ENCODE data around the gene SLC22A4. TPM values are rescaled to one million over a fixed set of nuclear protein-coding genes. Genes with fewer than 3 reads are reported as not detected.

SLC22A4 gene
- 4.3 TPM for total RNA-seq

GRCh38 chr5:132293992-132294727 lies at the start of gene SLC22A4:
SLC22A4 (plus strand) TSS chr5:132294394; CDS start chr5:132294617, 223 bp downstream.

GRCh38 chr5:132257131-132258101 lies 36.8 kb upstream of the SLC22A4 start, which contains the start of gene PDLIM4:
PDLIM4 (plus strand) TSS chr5:132257696; CDS start chr5:132257735, 39 bp downstream.

GRCh38 chr5:132369474-132370180 lies 75.4 kb downstream of the SLC22A4 start, which contains the start of gene SLC22A5:
SLC22A5 (plus strand) TSS chr5:132369710; CDS start chr5:132369973, 263 bp downstream.

Small RNA genes lying within 50 kb of the gene (small RNA-seq; reads per million reads assigned to genes)
- not detected for gene MIR3936 (ENCODE audit: low replicate concordance)

Other genes with a start within 250 kb of the SLC22A4 start
- not detected for gene IL3, start 233.7 kb upstream of the SLC22A4 start, total RNA-seq
- gene CSF2, start 220.6 kb upstream of the SLC22A4 start, total RNA-seq: not detected
- gene P4HA2, start 66.5 kb upstream of the SLC22A4 start, total RNA-seq: 28.6 TPM
- 25.9 TPM for gene PDLIM4, start 36.7 kb upstream of the SLC22A4 start, total RNA-seq
- gene SLC22A5, start 75.3 kb downstream of the SLC22A4 start, total RNA-seq: 26.9 TPM
- 31.0 TPM for gene IRF1, start 196.4 kb downstream of the SLC22A4 start, total RNA-seq
- not detected for gene IL5, start 249.1 kb downstream of the SLC22A4 start, total RNA-seq